ENCODE measurements around the gene NUDT3.
"Not testable (repeated sequence)": the region's sequence is repeated elsewhere in the genome, so short reads cannot be mapped to it uniquely, and the experiment has no call there.

NUDT3 gene

GRCh38 chr6:34370361-34370760 is 22.1 kb downstream of the NUDT3 start:
- no peak overlapping the region for H3K27ac Mint-ChIP-seq
- no peak overlapping the region for H3K4me3 Mint-ChIP-seq
- DNase-seq (ENCODE audit: low spot score in 2 of 2) (no peak), ATAC-seq (ENCODE audit: low read depth) (no peak)
- H3K9me3 Mint-ChIP-seq: no peaks in the 10 kb centered on the region
- peaks cover 13% of the 10 kb centered on the region for H3K36me3 Mint-ChIP-seq
- H3K27me3 Mint-ChIP-seq: no peaks in the 10 kb centered on the region
- H3K4me1 Mint-ChIP-seq: peaks cover 16% of the 10 kb centered on the region

DNA sequence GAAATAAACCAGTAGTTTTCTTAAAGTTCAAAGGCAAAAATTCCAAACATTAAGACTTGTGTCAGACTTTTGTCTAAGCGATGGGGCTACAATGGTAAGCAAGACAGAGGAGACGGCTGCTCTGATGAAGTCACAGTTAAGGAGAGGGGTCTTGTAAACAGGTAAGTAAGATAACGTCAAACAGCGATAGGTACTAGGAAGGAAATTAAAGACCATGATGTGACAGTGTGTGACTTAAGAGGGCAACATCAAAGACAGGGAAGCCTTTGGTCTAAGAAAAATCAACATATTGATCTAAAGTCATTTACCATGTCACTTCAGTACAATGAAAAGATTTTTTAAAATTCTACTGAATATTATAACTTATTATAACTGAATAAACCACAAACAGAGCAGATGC is 23.1 kb downstream of the NUDT3 start:
- H3K9me3 Mint-ChIP-seq: no peaks in the 10 kb centered on the region
- H3K4me1 Mint-ChIP-seq: peaks cover 18% of the 10 kb centered on the region
- no peak for ATAC-seq (ENCODE audit: low read depth)

GRCh38 chr6:34366639-34366921 is 25.9 kb downstream of the NUDT3 start:
- no peak for ATAC-seq (ENCODE audit: low read depth)
- H3K4me1 Mint-ChIP-seq: peaks cover 38% of the 10 kb centered on the region
- no peaks in the 10 kb centered on the region for H3K9me3 Mint-ChIP-seq

More for the DNA sequence above, 23.1 kb downstream of the NUDT3 start:
- no peak overlapping the region for H3K4me3 Mint-ChIP-seq
- peaks cover 13% of the 10 kb centered on the region for H3K36me3 Mint-ChIP-seq
- H3K27me3 Mint-ChIP-seq: no peaks in the 10 kb centered on the region
- DNase-seq (ENCODE audit: low spot score in 2 of 2): no peak
- H3K27ac Mint-ChIP-seq: no peak overlapping the region

DNA sequence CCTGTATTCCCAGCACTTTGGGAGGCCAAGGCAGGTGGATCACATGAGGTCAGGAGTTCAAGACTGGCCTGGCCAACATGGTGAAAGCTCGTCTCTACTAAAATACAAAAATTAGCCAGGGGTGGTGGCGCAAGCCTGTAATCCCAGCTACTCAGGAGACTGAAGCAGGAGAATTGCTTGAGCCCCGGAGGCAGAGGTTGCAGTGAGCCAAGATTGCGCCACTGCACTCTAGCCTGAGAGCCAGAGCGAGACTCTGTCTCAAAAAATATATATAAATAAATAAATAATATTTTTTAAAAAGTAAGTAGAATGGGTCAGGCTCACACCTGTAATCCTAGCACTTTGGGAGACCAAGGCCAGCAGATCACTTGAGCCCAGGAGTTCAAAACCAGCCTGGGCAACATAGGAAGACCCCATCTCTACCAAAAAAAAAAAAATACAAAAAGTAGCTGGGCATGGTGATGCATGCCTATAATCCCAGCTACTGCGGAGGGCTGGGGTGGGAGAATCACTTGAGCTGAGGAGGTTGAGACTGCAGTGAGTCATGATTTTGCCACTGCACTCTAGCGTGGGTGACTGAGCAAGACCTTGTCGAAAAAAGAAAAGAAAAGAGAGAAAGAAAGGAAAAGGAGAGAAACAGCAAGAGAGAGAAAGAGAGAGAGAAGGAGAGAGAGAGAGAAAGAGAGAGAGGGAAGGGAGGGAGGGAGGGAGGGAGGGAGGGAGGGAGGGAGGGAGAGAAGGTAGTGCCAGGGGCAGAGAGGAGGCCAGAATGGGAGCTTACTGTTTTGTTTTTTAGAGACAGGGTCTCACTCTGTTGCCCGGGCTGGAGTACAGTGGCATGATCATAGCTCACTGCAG is 26.5 kb downstream of the NUDT3 start:
- H3K27me3 Mint-ChIP-seq; ATAC-seq (ENCODE audit: low read depth); H3K9me3 Mint-ChIP-seq; H3K4me3 Mint-ChIP-seq; H3K27ac Mint-ChIP-seq; DNase-seq (ENCODE audit: low spot score in 2 of 2): not testable (repeated sequence)
- Mint-ChIP-seq H3K36me3 (peaks cover 12% of the 10 kb centered on the region), H3K4me1 (peaks cover 40% of the 10 kb centered on the region)

More at GRCh38 chr6:34366639-34366921, 25.9 kb downstream of the NUDT3 start:
- Mint-ChIP-seq H3K4me3 (no peak overlapping the region), H3K27me3 (no peaks in the 10 kb centered on the region), H3K27ac (no peak overlapping the region), H3K36me3 (peaks cover 12% of the 10 kb centered on the region)
- DNase-seq (ENCODE audit: low spot score in 2 of 2): no peak

DNA sequence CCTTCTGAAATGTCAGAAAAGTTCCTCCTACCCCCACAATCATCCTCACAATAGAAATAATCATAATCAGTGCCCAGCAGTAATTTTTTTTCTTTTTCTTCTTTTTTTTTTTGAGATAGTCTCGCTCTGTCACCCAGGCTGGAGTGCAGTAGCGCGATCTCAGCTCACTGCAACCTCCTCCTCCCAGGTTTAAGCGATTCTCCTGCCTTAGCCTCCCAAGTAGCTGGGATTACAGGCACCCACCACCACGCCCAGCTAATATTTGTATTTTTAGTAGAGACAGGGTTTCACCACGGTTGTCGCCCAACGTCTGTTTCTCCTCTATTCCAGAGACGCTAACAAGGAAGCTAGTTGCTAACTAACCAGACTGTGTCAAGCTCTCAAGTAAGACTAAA is 28.8 kb downstream of the NUDT3 start:
- peaks cover 43% of the 10 kb centered on the region for H3K4me1 Mint-ChIP-seq
- ATAC-seq (ENCODE audit: low read depth): not testable (repeated sequence)

DNA sequence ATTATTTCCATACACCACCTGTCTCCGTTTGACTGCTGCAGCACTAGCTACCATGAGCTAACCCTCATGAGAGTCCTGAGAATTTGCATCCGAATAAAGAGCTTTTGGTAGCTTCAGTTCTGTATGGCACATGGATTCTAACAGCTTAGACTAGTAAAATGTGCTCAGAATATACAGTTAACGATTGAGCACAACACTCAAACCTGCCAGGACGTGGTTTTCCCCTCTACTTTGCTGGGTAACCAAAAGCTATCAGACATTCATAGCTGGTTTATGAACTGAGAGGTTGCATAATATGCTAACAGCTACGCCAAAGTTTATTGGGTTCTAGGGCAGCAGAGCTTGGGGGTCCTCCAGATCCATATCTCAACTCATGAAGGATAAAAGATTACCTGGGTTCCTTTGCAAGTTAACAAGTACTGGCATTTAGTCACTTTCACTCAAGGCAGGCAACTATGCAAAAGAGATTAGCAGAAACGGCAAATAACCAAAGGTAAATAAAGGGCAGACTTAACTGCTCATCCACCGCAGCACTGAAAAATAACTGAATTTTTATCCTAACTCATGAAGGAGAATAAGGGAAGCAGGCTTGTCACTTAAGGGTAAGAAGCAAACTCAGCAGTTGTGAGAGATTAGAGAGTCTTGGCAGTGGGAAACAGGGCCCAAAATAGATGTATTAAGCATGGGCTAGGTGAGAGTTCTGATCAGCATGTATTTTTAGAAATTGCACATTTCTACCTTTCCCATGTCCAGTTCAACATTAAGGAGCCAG is 29.4 kb downstream of the NUDT3 start:
- ATAC-seq (ENCODE audit: low read depth) (peak; percentile 53), DNase-seq (ENCODE audit: low spot score in 2 of 2) (no peak)
- no peaks in the 10 kb centered on the region for H3K9me3 Mint-ChIP-seq
- peaks cover 6% of the 10 kb centered on the region for H3K36me3 Mint-ChIP-seq
- peaks cover 40% of the 10 kb centered on the region for H3K4me1 Mint-ChIP-seq
- peak overlapping the region; percentile 68 for H3K27ac Mint-ChIP-seq
- peak overlapping the region; percentile 53 for H3K4me3 Mint-ChIP-seq
- no peaks in the 10 kb centered on the region for H3K27me3 Mint-ChIP-seq

More for the DNA sequence above, 28.8 kb downstream of the NUDT3 start:
- not testable (repeated sequence) for H3K36me3 Mint-ChIP-seq; H3K27me3 Mint-ChIP-seq; H3K9me3 Mint-ChIP-seq; DNase-seq (ENCODE audit: low spot score in 2 of 2)
- peak overlapping the region; percentile 68 for H3K27ac Mint-ChIP-seq
- H3K4me3 Mint-ChIP-seq: peak overlapping the region; percentile 53

- no peaks in the 10 kb centered on the region for H3K9me3 Mint-ChIP-seq
- H3K4me1 Mint-ChIP-seq: peaks cover 38% of the 10 kb centered on the region
- no peak overlapping the region for H3K27ac Mint-ChIP-seq
- DNase-seq (ENCODE audit: low spot score in 2 of 2): no peak
- H3K27me3 Mint-ChIP-seq: no peaks in the 10 kb centered on the region
- peaks cover 4% of the 10 kb centered on the region for H3K36me3 Mint-ChIP-seq
- ATAC-seq (ENCODE audit: low read depth): no peak
- no peak overlapping the region for H3K4me3 Mint-ChIP-seq
Measured at GRCh38 chr6:34362176-34362575, 30.3 kb downstream of the NUDT3 start.

DNA sequence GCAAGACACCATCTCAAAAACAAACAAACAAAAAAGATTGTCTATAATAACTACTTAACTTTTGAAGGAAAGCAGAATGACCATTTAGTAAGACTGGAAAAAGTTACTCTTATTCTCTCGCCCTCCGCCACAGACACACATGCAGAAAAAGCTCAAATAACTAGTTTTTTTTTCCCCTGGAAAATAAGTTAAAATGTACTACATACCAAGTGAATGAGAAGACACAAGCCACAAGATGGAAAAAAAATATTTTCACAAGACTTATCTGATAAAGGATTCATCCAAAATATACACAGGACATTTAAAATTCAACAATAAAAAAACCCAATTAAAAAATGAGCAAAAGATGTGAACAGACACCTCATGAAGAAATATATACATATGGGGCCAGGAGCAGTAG is 31.9 kb downstream of the NUDT3 start:
- no peak overlapping the region for H3K27ac Mint-ChIP-seq
- H3K9me3 Mint-ChIP-seq: no peaks in the 10 kb centered on the region
- peaks cover 34% of the 10 kb centered on the region for H3K4me1 Mint-ChIP-seq
- DNase-seq (ENCODE audit: low spot score in 2 of 2): no peak
- peaks cover 2% of the 10 kb centered on the region for H3K36me3 Mint-ChIP-seq
- no peak for ATAC-seq (ENCODE audit: low read depth)
- no peaks in the 10 kb centered on the region for H3K27me3 Mint-ChIP-seq
- no peak overlapping the region for H3K4me3 Mint-ChIP-seq

DNA sequence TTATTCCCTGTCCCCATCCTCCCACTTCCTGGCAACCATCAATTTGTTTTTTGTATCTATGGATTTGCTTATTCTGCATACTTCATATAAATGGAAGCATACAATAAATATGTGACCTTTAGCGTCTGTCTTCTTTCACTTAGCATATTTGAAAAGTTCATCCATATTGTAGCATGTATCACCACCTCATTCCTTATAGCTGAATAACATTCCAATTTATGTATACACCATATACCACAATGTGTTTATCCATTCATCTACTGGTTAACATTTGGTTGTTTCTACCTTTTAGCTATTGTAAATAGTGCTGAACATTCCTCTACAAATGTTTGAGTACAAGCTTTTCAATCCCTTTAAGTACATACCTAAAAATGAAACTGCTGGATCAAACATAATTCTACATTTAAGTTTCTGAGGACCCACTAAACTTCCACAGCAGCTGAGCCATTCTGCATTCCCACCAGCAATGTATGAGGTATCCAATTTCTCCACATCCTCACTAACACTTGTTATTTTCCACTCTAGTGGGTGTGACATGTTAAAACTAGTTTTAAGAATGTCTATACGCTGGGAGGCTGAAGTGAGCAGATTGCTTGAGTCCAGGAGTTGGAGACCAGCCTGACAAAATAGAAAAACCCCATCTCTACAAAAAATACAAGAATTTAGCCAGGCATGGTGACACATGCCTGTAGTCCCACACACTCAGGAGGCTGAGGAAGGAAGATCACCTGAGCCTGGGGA is 32.9 kb downstream of the NUDT3 start:
- H3K9me3 Mint-ChIP-seq: no peaks in the 10 kb centered on the region
- H3K27ac Mint-ChIP-seq: peak overlapping the region; percentile 50
- no peaks in the 10 kb centered on the region for H3K27me3 Mint-ChIP-seq
- no peak for ATAC-seq (ENCODE audit: low read depth)
- no peak for DNase-seq (ENCODE audit: low spot score in 2 of 2)
- H3K4me3 Mint-ChIP-seq: no peak overlapping the region
- peaks cover 31% of the 10 kb centered on the region for H3K4me1 Mint-ChIP-seq
- H3K36me3 Mint-ChIP-seq: peaks cover 2% of the 10 kb centered on the region

- Mint-ChIP-seq H3K36me3 (peaks cover 2% of the 10 kb centered on the region), H3K9me3 (no peaks in the 10 kb centered on the region), H3K27ac (no peak overlapping the region), H3K27me3 (no peaks in the 10 kb centered on the region), H3K4me1 (peaks cover 25% of the 10 kb centered on the region), H3K4me3 (no peak overlapping the region)
- ATAC-seq (ENCODE audit: low read depth) (no peak), DNase-seq (ENCODE audit: low spot score in 2 of 2) (no peak)
Measured at GRCh38 chr6:34358389-34358905, 34.0 kb downstream of the NUDT3 start.

DNA sequence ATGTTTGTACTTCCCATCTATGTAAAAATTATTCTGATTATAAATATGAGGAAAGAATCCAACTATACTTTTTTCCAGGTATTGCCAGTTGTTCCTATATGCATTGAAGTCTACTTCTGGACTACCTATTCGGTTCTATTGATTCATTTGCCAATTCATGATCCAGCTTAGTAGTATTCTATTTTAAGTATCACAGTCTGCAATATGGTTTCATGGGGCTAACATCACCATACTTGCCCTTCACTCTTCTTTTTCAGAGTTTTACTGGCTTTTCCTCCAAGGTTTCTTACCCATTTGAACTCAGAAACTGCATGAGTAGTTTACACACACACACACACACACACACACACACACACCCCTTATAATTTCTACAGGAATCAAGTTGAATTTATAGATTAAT is 34.5 kb downstream of the NUDT3 start:
- Mint-ChIP-seq H3K9me3 (no peaks in the 10 kb centered on the region), H3K36me3 (peaks cover 2% of the 10 kb centered on the region), H3K4me3 (no peak overlapping the region), H3K4me1 (peaks cover 22% of the 10 kb centered on the region), H3K27ac (no peak overlapping the region), H3K27me3 (no peaks in the 10 kb centered on the region)
- no peak for ATAC-seq (ENCODE audit: low read depth)
- DNase-seq (ENCODE audit: low spot score in 2 of 2): no peak

DNA sequence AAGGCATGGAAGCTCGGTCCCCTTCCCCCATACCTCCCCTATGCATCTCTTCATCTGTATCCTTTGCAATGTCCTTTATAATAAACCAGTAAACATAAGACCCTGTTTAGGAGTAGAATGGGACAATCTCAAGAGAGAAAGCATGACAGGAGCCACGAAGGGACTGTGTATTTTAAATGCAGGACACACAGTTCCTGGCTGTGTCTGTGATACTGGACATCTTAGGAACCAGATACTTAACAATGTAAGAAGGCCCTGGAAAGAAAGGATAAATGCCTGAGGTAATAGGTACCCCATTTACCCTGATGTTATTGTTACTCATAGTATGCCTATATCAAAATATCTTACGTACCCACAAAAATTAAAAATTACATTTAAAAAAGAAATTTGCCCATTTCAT is 36.6 kb downstream of the NUDT3 start:
- DNase-seq (ENCODE audit: low spot score in 2 of 2) (no peak), ATAC-seq (ENCODE audit: low read depth) (no peak)
- Mint-ChIP-seq H3K4me3 (no peak overlapping the region), H3K27me3 (no peaks in the 10 kb centered on the region), H3K9me3 (no peaks in the 10 kb centered on the region), H3K4me1 (peaks cover 18% of the 10 kb centered on the region), H3K36me3 (peaks cover 2% of the 10 kb centered on the region), H3K27ac (no peak overlapping the region)

DNA sequence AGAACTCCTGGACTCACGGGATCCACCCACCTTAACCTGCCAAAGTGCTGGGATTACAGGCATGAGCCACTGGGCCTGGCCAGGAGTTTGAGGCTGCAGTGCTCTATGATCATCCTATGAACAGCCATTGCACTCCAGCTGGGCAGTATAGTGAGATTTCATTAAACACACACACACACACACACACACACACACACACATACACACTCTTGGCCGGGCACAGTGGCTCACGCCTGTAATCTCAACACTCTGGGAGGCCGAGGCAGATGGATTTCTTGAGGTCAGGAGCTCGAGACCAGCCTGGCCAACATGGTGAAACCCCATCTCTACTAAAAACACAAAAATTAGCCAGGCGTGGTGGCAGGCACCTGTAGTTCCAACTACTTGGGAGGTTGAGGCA is 38.2 kb downstream of the NUDT3 start:
- H3K27me3 Mint-ChIP-seq; H3K4me3 Mint-ChIP-seq; H3K9me3 Mint-ChIP-seq; ATAC-seq (ENCODE audit: low read depth); H3K27ac Mint-ChIP-seq; DNase-seq (ENCODE audit: low spot score in 2 of 2); H3K36me3 Mint-ChIP-seq: not testable (repeated sequence)
- H3K4me1 Mint-ChIP-seq: peaks cover 16% of the 10 kb centered on the region

DNA sequence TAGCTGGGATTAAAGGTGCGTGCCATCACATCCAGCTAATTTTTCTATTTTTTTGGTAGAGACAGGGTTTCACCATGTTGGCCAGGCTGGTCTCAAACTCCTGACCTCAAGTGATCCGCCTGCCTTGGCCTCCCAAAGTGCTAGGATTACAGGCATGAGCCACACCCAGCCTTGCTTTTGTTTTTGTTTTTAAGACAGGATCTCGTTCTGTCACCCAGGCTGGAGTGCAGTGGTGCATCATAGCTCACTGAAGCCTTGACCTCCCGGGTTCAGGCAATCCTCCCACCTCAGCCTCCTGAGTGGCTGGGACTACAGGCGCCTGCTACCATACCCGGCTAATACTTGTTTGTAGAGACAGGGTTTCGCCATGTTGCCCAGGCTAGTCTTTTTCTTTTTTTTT is 38.9 kb downstream of the NUDT3 start:
- not testable (repeated sequence) for H3K27ac Mint-ChIP-seq; H3K36me3 Mint-ChIP-seq; DNase-seq (ENCODE audit: low spot score in 2 of 2); ATAC-seq (ENCODE audit: low read depth); H3K4me3 Mint-ChIP-seq; H3K27me3 Mint-ChIP-seq; H3K9me3 Mint-ChIP-seq
- peaks cover 19% of the 10 kb centered on the region for H3K4me1 Mint-ChIP-seq

Data from memory B cell (primary cell).